Measurements from ENCODE around the gene ZNF367. TPM values are rescaled to one million over a fixed set of nuclear protein-coding genes. Genes with fewer than 3 reads are reported as not detected.
A peak's percentile ranks its signal among the peaks of the same experiment; 100 is the strongest.

Gene ZNF367
- total and polyA plus RNA-seq, 2 of the 4 experiments (the other 2 are of a cell fraction), result 1.1 to 2.7 TPM

- H2AK5ac ChIP-seq (ENCODE audit: low read depth, low read length), result no peak overlapping the region
- H4K5ac ChIP-seq (ENCODE audit: low read depth, low read length), result 0 out of 2 replicates have a peak overlapping the region, but pooled peaks have one; percentile 51
- peaks cover 3% of the 10 kb centered on the region for H3K9me3 ChIP-seq (ENCODE audit: control insufficient read depth, insufficient read depth, low read length)
- H3K9me1 ChIP-seq (ENCODE audit: insufficient read depth, low read length), result no peaks in the 10 kb centered on the region
- H3K56ac ChIP-seq (ENCODE audit: extremely low read depth, insufficient read depth, low read length), result no peak overlapping the region
- no peak overlapping the region for H4K91ac ChIP-seq (ENCODE audit: insufficient read depth, low read depth, low read length)
- H2BK15ac ChIP-seq (ENCODE audit: low read depth, low read length), result no peak overlapping the region
- no peaks in the 10 kb centered on the region for H3K36me3 ChIP-seq (ENCODE audit: control insufficient read depth, insufficient read depth, low read length)
- POLR2A ChIA-PET (ENCODE audit: unreplicated experiment), result no interaction called here
- BruUV-seq (replicated peaks), result no TSS peak
- H3K4me3 ChIP-seq (ENCODE audit: insufficient read depth, low read depth, low read length), result no peak overlapping the region
- intact Hi-C loops (cut with micrococcal nuclease), result no loop called here
- no peak overlapping the region for H2AK9ac ChIP-seq (replicated peaks; ENCODE audit: low read depth, low read length, poor library complexity)
- no peak overlapping the region for H2BK20ac ChIP-seq (ENCODE audit: low read depth, low read length)
- ATAC-seq (ENCODE audit: low read depth) (peak; percentile 29; the same call in 1 of the 2 replicates), DNase-seq (no peak)
- H2AFZ ChIP-seq (replicated peaks; ENCODE audit: low read length, poor library complexity), result peak overlapping the region; percentile 80
- H2BK5ac ChIP-seq (ENCODE audit: low read depth, low read length, poor library complexity, severe bottlenecking), result no peak overlapping the region
- H3K18ac ChIP-seq (ENCODE audit: low read depth, low read length), result no peak overlapping the region
- CTCF ChIA-PET, result interaction anchor here (0.6 to 1.3 kb wide), 2 partner anchors 16 to 175 kb away, joined by 3 to 4 read pairs; partner anchors contain the start of gene SLC35D2
- H2BK120ac ChIP-seq (ENCODE audit: low read depth, low read length), result no peak overlapping the region
- no CpG with 5 or more reads among the region's 3 CpGs for WGBS, 2 experiments (ENCODE audit: extremely low coverage in 2 of 2, insufficient read length in 1 of 2)
- peaks cover 2% of the 10 kb centered on the region for H3K4me1 ChIP-seq (ENCODE audit: control insufficient read depth, insufficient read depth, low read length)
- no peak overlapping the region for H3K9ac ChIP-seq (ENCODE audit: low read depth, low read length)
- no peak overlapping the region for H3K4ac ChIP-seq (ENCODE audit: low read depth, low read length)
- H4K8ac ChIP-seq (ENCODE audit: low read depth in 2 of 2, low read length in 2 of 2), result peak overlapping the region in 1 of 2 experiments; percentile 14; a peak in 1 of 4 replicates
- H3K79me1 ChIP-seq (ENCODE audit: low read depth in 1 of 2, low read length in 2 of 2), result peaks cover 3 to 31% of the 10 kb centered on the region in 2 experiments
- H3K27ac ChIP-seq (ENCODE audit: insufficient read depth, low read length), result no peak overlapping the region
- H3K14ac ChIP-seq (replicated peaks; ENCODE audit: low read depth, low read length), result no peak overlapping the region
- TF ChIP-seq MAFK (IDR thresholded peaks at IDR 0.05; ENCODE audit: low read depth, low read length) (0 out of 2 replicates have a peak, but pooled peaks have one; percentile 2), RCOR1 (IDR thresholded peaks at IDR 0.05; ENCODE audit: insufficient replicate concordance, low read length) (no peak)
- dilution Hi-C loops (cut with HindIII; ENCODE audit: low sequenced_read_pairs, unreplicated experiment), result no loop called here
- H3K4me2 ChIP-seq (ENCODE audit: low read depth, low read length), result peak overlapping the region; percentile 59; the same call in 1 of the 2 replicates
- no peaks in the 10 kb centered on the region for H3K27me3 ChIP-seq (ENCODE audit: control insufficient read depth, insufficient read depth, low read length)
- H3K23ac ChIP-seq (ENCODE audit: low read depth, low read length), result 0 out of 2 replicates have a peak overlapping the region, but pooled peaks have one; percentile 4
- H4K20me1 ChIP-seq (ENCODE audit: insufficient read depth, low read length), result no peaks in the 10 kb centered on the region
- in situ Hi-C loops (cut with MboI; ENCODE audit: low sequenced_read_pairs), result loop anchor here (10.0 kb wide), 1 partner anchor 64 kb away; no protein-coding TSS in a partner anchor
These were observed 19.4 kb downstream of the ZNF367 start for GRCh38 chr9:96398582-96399324.

Measured in IMR-90 (cell line).